Measurements from ENCODE around the gene OR11G2. TPM values are rescaled to one million over a fixed set of nuclear protein-coding genes. Genes with fewer than 3 reads are reported as not detected.
"Not testable (repeated sequence)": the region's sequence is repeated elsewhere in the genome, so short reads cannot be mapped to it uniquely, and the experiment has no call there.

Gene OR11G2
- total and polyA plus RNA-seq, 2 experiments from 2014 or later: not detected

DNA sequence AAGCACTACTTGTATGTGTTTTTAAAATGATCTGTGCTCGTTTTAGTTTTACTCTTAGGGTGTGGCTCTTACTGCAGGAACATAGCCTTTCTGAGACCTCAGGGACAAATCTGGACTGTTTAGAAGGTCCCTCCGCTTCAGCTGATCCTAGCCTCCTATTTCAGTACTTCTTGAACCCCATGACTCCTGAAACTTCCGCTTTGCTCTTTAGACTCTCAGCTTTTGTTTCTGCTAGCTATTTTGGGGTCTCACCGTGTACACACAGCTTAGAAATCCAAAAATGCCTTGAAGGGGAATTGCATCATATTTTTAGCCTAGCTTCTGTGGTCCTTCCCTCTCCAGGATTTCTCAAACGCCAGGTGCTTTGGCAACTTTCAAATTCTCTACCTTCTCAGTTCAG is 8.3 kb downstream of the OR11G2 start:
- TF ChIP-seq, protein P1, sequence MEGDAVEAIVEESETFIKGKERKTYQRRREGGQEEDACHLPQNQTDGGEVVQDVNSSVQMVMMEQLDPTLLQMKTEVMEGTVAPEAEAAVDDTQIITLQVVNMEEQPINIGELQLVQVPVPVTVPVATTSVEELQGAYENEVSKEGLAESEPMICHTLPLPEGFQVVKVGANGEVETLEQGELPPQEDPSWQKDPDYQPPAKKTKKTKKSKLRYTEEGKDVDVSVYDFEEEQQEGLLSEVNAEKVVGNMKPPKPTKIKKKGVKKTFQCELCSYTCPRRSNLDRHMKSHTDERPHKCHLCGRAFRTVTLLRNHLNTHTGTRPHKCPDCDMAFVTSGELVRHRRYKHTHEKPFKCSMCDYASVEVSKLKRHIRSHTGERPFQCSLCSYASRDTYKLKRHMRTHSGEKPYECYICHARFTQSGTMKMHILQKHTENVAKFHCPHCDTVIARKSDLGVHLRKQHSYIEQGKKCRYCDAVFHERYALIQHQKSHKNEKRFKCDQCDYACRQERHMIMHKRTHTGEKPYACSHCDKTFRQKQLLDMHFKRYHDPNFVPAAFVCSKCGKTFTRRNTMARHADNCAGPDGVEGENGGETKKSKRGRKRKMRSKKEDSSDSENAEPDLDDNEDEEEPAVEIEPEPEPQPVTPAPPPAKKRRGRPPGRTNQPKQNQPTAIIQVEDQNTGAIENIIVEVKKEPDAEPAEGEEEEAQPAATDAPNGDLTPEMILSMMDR (IDR thresholded peaks at IDR 0.05; ENCODE audit: low read depth, low read length): no peak
- no peak overlapping the region for H3K27ac ChIP-seq
- DNase-seq (ENCODE audit: low read depth in 1 of 2, low spot score in 1 of 2): no peak
- H3K36me3 ChIP-seq: no peaks in the 10 kb centered on the region
- no peaks in the 10 kb centered on the region for H3K9me3 ChIP-seq (ENCODE audit: low read depth)
- no peaks in the 10 kb centered on the region for H3K27me3 ChIP-seq
- no peak overlapping the region for H3K4me3 ChIP-seq
- no peaks in the 10 kb centered on the region for H3K4me1 ChIP-seq (ENCODE audit: low read depth)

DNA sequence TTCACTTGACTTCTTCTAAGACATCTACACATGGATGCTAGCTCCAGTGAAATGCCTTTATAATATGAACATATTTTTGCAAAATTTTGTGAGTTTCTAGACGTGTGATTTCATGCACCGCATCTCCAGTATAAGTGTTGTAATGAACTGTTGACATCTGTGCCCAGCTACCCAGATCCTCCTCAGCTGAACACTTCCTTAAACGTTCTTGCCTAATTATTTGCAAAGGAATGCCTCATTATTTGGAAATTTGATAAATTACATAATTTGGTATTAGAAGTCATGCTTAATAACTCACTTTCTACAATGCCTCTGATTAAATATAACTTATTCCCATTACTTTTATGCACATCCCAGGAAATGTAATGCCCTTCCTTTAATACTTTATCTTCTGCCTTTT is 14.0 kb downstream of the OR11G2 start:
- H3K36me3 ChIP-seq: no peaks in the 10 kb centered on the region
- TF ChIP-seq, protein P1 (IDR thresholded peaks at IDR 0.05; ENCODE audit: low read depth, low read length): no peak
- no peak for DNase-seq (ENCODE audit: low read depth in 1 of 2, low spot score in 1 of 2)
- H3K9me3 ChIP-seq (ENCODE audit: low read depth): no peaks in the 10 kb centered on the region
- H3K27ac ChIP-seq: no peak overlapping the region
- H3K27me3 ChIP-seq: no peaks in the 10 kb centered on the region
- H3K4me3 ChIP-seq: no peak overlapping the region
- H3K4me1 ChIP-seq (ENCODE audit: low read depth): no peaks in the 10 kb centered on the region

DNA sequence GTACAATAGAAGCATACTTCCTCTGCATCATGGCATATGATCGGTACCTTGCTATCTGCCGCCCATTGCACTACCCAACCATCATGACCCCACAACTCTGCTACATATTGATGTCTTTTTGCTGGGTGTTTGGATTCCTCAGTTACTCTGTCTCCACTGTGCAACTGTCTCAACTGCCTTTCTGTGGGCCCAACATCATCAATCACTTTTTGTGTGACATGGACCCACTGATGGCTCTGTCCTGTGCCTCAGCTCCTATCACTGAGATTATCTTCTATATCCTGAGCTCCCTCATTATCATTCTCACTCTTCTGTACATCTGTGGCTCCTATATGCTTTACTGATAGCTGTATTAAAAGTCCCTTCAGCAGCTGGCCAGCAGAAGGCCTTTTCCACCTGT is 18.9 kb downstream of the OR11G2 start:
- Histone ChIP-seq H3K27me3 (no peaks in the 10 kb centered on the region), H3K9me3 (ENCODE audit: low read depth) (no peaks in the 10 kb centered on the region), H3K36me3 (no peaks in the 10 kb centered on the region), H3K27ac (no peak overlapping the region), H3K4me1 (ENCODE audit: low read depth) (no peaks in the 10 kb centered on the region), H3K4me3 (no peak overlapping the region)
- no peak for DNase-seq (ENCODE audit: low read depth in 1 of 2, low spot score in 1 of 2)
- TF ChIP-seq, protein P1 (IDR thresholded peaks at IDR 0.05; ENCODE audit: low read depth, low read length): no peak

DNA sequence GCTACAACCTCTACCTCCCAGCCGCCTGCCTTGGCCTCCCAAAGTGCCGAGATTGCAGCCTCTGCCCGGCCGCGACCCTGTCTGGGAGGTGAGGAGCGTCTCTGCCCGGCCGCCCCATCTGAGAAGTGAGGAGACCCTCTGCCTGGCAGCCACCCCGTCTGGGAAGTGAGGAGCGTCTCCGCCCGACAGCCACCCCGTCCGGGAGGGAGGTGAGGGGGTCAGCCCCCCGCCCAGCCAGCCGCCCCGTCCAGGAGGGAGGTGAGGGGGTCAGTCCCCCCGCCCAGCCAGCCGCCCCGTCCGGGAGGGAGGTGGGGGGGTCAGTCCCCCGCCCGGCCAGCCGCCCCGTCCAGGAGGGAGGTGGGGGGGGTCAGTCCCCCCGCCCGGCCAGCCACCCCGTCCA is 21.7 kb downstream of the OR11G2 start:
- not testable (repeated sequence) for H3K27ac ChIP-seq; H3K4me1 ChIP-seq (ENCODE audit: low read depth); DNase-seq (ENCODE audit: low read depth in 1 of 2, low spot score in 1 of 2); H3K9me3 ChIP-seq (ENCODE audit: low read depth); H3K27me3 ChIP-seq; H3K4me3 ChIP-seq; H3K36me3 ChIP-seq

- Histone ChIP-seq H3K27ac (no peak overlapping the region), H3K36me3 (no peaks in the 10 kb centered on the region), H3K9me3 (ENCODE audit: low read depth) (no peaks in the 10 kb centered on the region), H3K27me3 (no peaks in the 10 kb centered on the region), H3K4me1 (ENCODE audit: low read depth) (no peaks in the 10 kb centered on the region), H3K4me3 (no peak overlapping the region)
- TF ChIP-seq, protein P1 (IDR thresholded peaks at IDR 0.05; ENCODE audit: low read depth, low read length): no peak
- no peak for DNase-seq (ENCODE audit: low read depth in 1 of 2, low spot score in 1 of 2)
Observed at GRCh38 chr14:20215196-20215595, 24.5 kb downstream of the OR11G2 start.

- no peak overlapping the region for H3K4me3 ChIP-seq
- H3K36me3 ChIP-seq: no peaks in the 10 kb centered on the region
- DNase-seq (ENCODE audit: low read depth in 1 of 2, low spot score in 1 of 2): no peak
- no peaks in the 10 kb centered on the region for H3K4me1 ChIP-seq (ENCODE audit: low read depth)
- no peaks in the 10 kb centered on the region for H3K27me3 ChIP-seq
- H3K9me3 ChIP-seq (ENCODE audit: low read depth): no peaks in the 10 kb centered on the region
- TF ChIP-seq, protein P1 (IDR thresholded peaks at IDR 0.05; ENCODE audit: low read depth, low read length): no peak
- no peak overlapping the region for H3K27ac ChIP-seq
Observed at GRCh38 chr14:20219033-20219432, 28.3 kb downstream of the OR11G2 start.

All from cardiac muscle cell (in vitro differentiated cells and primary cell).